ENCODE data around the gene ZSCAN21. TPM values are rescaled to one million over a fixed set of nuclear protein-coding genes. Genes with fewer than 3 reads are reported as not detected.

ZSCAN21 gene
- total RNA-seq, 2 donors from 2014 or later = 9.3 to 16.6 TPM

GRCh38 chr7:100059251-100059739 lies 9.7 kb downstream of the ZSCAN21 start:
- Histone ChIP-seq H3K27ac (no peak overlapping the region), H3K4me3 (no peak overlapping the region), H3K27me3 (replicated peaks; ENCODE audit: insufficient read depth) (no peaks in the 10 kb centered on the region), H3K9me3 (no peaks in the 10 kb centered on the region), H3K36me3 (peaks cover 36% of the 10 kb centered on the region), H3K4me1 (ENCODE audit: control insufficient read depth in 1 of 2, low read depth in 2 of 2) (no peaks in the 10 kb centered on the region)
- DNase-seq (ENCODE audit: low spot score) = no peak
- TF ChIP-seq CTCF (IDR thresholded peaks at IDR 0.05) = no peak
- ATAC-seq (ENCODE audit: insufficient number of reproducible peaks, low FRiP score, low read depth) = no peak

- DNase-seq (ENCODE audit: low spot score) (no peak), ATAC-seq (ENCODE audit: insufficient number of reproducible peaks, low FRiP score, low read depth) (no peak)
- H3K36me3 ChIP-seq = peaks cover 40% of the 10 kb centered on the region
- H3K9me3 ChIP-seq = no peaks in the 10 kb centered on the region
- TF ChIP-seq CTCF (IDR thresholded peaks at IDR 0.05) = no peak
- peaks cover 0 to 8% of the 10 kb centered on the region in 2 donors for H3K4me1 ChIP-seq (ENCODE audit: control insufficient read depth in 1 of 2, low read depth in 2 of 2)
- H3K27me3 ChIP-seq (replicated peaks; ENCODE audit: insufficient read depth) = no peaks in the 10 kb centered on the region
- H3K4me3 ChIP-seq = no peak overlapping the region
- no peak overlapping the region for H3K27ac ChIP-seq
Observed at GRCh38 chr7:100061518-100062193, 12.1 kb downstream of the ZSCAN21 start.

GRCh38 chr7:100063376-100063775 lies 13.8 kb downstream of the ZSCAN21 start:
- no peaks in the 10 kb centered on the region for H3K27me3 ChIP-seq (replicated peaks; ENCODE audit: insufficient read depth)
- no peak for ATAC-seq (ENCODE audit: insufficient number of reproducible peaks, low FRiP score, low read depth)
- H3K27ac ChIP-seq = no peak overlapping the region
- H3K4me1 ChIP-seq (ENCODE audit: control insufficient read depth in 1 of 2, low read depth in 2 of 2) = peaks cover 0 to 8% of the 10 kb centered on the region in 2 donors
- H3K36me3 ChIP-seq = peaks cover 24% of the 10 kb centered on the region
- TF ChIP-seq CTCF (IDR thresholded peaks at IDR 0.05) = no peak
- DNase-seq (ENCODE audit: low spot score) = no peak
- H3K9me3 ChIP-seq = no peaks in the 10 kb centered on the region
- H3K4me3 ChIP-seq = no peak overlapping the region

GRCh38 chr7:100064162-100064561 lies 14.6 kb downstream of the ZSCAN21 start:
- H3K27ac ChIP-seq = no peak overlapping the region
- no peak overlapping the region for H3K4me3 ChIP-seq
- no peaks in the 10 kb centered on the region for H3K9me3 ChIP-seq
- H3K27me3 ChIP-seq (replicated peaks; ENCODE audit: insufficient read depth) = no peaks in the 10 kb centered on the region
- H3K4me1 ChIP-seq (ENCODE audit: control insufficient read depth in 1 of 2, low read depth in 2 of 2) = peaks cover 0 to 8% of the 10 kb centered on the region in 2 donors
- DNase-seq (ENCODE audit: low spot score) = no peak
- no peak for TF ChIP-seq CTCF (IDR thresholded peaks at IDR 0.05)
- H3K36me3 ChIP-seq = peaks cover 22% of the 10 kb centered on the region
- no peak for ATAC-seq (ENCODE audit: insufficient number of reproducible peaks, low FRiP score, low read depth)

GRCh38 chr7:100065452-100066186 lies 16.0 kb downstream of the ZSCAN21 start:
- Histone ChIP-seq H3K9me3 (no peaks in the 10 kb centered on the region), H3K4me3 (no peak overlapping the region), H3K27ac (no peak overlapping the region), H3K4me1 (ENCODE audit: control insufficient read depth in 1 of 2, low read depth in 2 of 2) (peaks cover 0 to 8% of the 10 kb centered on the region in 2 donors), H3K27me3 (replicated peaks; ENCODE audit: insufficient read depth) (no peaks in the 10 kb centered on the region), H3K36me3 (peaks cover 32% of the 10 kb centered on the region)
- TF ChIP-seq CTCF (IDR thresholded peaks at IDR 0.05) = no peak
- no peak for ATAC-seq (ENCODE audit: insufficient number of reproducible peaks, low FRiP score, low read depth)
- no peak for DNase-seq (ENCODE audit: low spot score)

Measured in thoracic aorta (tissue), 2 donors.